MCF 10A (cell line): ENCODE data around the gene EXOSC10. TPM values are rescaled to one million over a fixed set of nuclear protein-coding genes. Genes with fewer than 3 reads are reported as not detected.

Experiments used
- BruUV-seq: library from RNA; stranded (reverse); fragments of 400-500 nt; replicated peaks from 2 replicates; lab custom pipeline; 2021; lab: Mats Ljungman, UMichigan
- CTCF ChIA-PET: fragments of 300-600 bp; sonication (Branson Sonifier 250); formaldehyde crosslinking; extraction: SDS; loops from one replicate; lab custom pipeline; 2021; ENCODE audit warnings: antibody characterized with exemption, inconsistent platforms; lab: Yijun Ruan, JAX
- POLR2A ChIA-PET: fragments of 300-600, 350-650 bp; sonication (Branson Sonifier 250); formaldehyde crosslinking; extraction: SDS; loops from one replicate; lab custom pipeline; 2020; ENCODE audit warnings: antibody characterized with exemption, inconsistent platforms; lab: Yijun Ruan, JAX
- DNase-seq: peaks from one replicate; pipeline ENCODE4 v3.0.0-alpha.2; 2018; ENCODE audit not compliant: unreplicated experiment
- H3K27ac Mint-ChIP-seq: one replicate; pipeline ENCODE4 v1.8.0; 2022; ENCODE audit warnings: mild to moderate bottlenecking, low read depth, mixed read lengths; ENCODE audit not compliant: unreplicated experiment
- H3K27me3 Mint-ChIP-seq: one replicate; pipeline ENCODE4 v1.8.0; 2022; ENCODE audit warnings: mixed read lengths; ENCODE audit not compliant: insufficient read depth, unreplicated experiment
- H3K36me3 Mint-ChIP-seq: one replicate; pipeline ENCODE4 v1.8.0; 2022; ENCODE audit warnings: mild to moderate bottlenecking, moderate library complexity, mixed read lengths; ENCODE audit not compliant: insufficient read depth, unreplicated experiment
- H3K4me1 Mint-ChIP-seq: one replicate; pipeline ENCODE4 v1.8.0; 2022; ENCODE audit warnings: mixed read lengths; ENCODE audit not compliant: insufficient read depth, unreplicated experiment
- H3K4me3 Mint-ChIP-seq: one replicate; pipeline ENCODE4 v1.8.0; 2022; ENCODE audit warnings: mild to moderate bottlenecking, moderate library complexity, mixed read lengths; ENCODE audit not compliant: unreplicated experiment
- H3K9me3 Mint-ChIP-seq: one replicate; pipeline ENCODE4 v1.8.0; 2022; ENCODE audit warnings: mixed read lengths; ENCODE audit not compliant: unreplicated experiment
- intact Hi-C: fragments of 100-400 bp; cut with micrococcal nuclease; formaldehyde crosslinking; loops from 2 replicates; pipeline ENCODE4 v1.14.1; 2022
- total RNA-seq: library from RNA; stranded (reverse); gene quantifications from 2 replicates; pipeline ENCODE4 v1.2.3, GENCODE V29; 2022
- TF ChIP-seq, protein P1 (sequence below): fragments of 200-600 bp; IDR thresholded peaks from one replicate; pipeline ENCODE4 v1.8.0; 2022; ENCODE audit warnings: antibody characterized with exemption, mild to moderate bottlenecking; ENCODE audit not compliant: unreplicated experiment

EXOSC10 gene
- total RNA-seq, 1 experiment from 2014 or later, result 65.1 TPM

DNA sequence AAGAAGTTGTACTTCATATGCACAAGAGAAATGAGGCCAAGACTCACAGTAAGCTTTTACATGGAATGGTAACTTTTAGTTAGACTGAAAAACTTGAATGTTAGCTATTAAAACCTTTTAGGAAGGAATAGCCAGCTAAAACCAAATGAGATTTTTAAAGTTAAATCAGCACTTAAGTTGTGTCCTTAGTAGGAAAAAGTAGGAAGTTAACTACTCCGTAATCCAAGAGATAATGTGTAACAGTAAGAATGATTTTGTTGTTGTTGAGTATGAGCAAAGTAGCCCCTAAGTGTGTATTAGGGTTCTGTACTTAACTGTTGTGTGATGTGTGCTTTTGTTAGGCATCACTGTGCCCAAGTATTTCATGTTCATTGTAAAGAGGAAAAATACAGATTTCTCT is 74.1 kb downstream of the EXOSC10 start:
- BruUV-seq, result no TSS peak
- H3K4me1 Mint-ChIP-seq, result peaks cover 19% of the 10 kb centered on the region
- no peak for DNase-seq
- CTCF ChIA-PET, result interaction anchor here (0.6 to 0.7 kb wide), 2 partner anchors 10 to 12 kb away, joined by 3 read pairs; no protein-coding TSS in a partner anchor
- POLR2A ChIA-PET, result interaction anchor here (2.7 kb wide), 1 partner anchor 13 kb away, joined by 13 read pairs; the partner anchor contains the start of gene TARDBP
- H3K27me3 Mint-ChIP-seq, result no peaks in the 10 kb centered on the region
- TF ChIP-seq, protein P1, sequence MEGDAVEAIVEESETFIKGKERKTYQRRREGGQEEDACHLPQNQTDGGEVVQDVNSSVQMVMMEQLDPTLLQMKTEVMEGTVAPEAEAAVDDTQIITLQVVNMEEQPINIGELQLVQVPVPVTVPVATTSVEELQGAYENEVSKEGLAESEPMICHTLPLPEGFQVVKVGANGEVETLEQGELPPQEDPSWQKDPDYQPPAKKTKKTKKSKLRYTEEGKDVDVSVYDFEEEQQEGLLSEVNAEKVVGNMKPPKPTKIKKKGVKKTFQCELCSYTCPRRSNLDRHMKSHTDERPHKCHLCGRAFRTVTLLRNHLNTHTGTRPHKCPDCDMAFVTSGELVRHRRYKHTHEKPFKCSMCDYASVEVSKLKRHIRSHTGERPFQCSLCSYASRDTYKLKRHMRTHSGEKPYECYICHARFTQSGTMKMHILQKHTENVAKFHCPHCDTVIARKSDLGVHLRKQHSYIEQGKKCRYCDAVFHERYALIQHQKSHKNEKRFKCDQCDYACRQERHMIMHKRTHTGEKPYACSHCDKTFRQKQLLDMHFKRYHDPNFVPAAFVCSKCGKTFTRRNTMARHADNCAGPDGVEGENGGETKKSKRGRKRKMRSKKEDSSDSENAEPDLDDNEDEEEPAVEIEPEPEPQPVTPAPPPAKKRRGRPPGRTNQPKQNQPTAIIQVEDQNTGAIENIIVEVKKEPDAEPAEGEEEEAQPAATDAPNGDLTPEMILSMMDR, result no peak
- H3K9me3 Mint-ChIP-seq, result no peaks in the 10 kb centered on the region
- peak overlapping the region; percentile 89 for H3K27ac Mint-ChIP-seq
- intact Hi-C loops, result no loop called here
- peaks cover 87% of the 10 kb centered on the region for H3K36me3 Mint-ChIP-seq
- no peak overlapping the region for H3K4me3 Mint-ChIP-seq

DNA sequence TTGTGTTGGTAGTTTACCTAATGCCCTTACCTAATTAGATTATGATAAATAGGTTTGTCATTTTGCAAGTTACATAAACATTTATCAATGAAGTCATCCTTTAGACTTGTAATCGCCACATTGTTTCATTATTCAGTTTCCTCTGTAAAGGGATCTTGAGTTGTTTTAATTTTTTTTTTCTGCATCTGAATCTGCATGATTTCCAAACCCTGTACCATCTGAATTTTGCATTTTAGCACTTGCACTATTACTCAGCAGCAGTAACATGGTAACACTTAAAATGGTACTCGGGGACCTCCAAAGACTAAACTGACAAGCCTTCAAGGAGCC is 74.8 kb downstream of the EXOSC10 start:
- POLR2A ChIA-PET, result interaction anchor here (0.8 to 2.7 kb wide), 2 partner anchors 12 to 180 kb away, joined by 3 to 13 read pairs; partner anchors contain the start of gene TARDBP

DNA sequence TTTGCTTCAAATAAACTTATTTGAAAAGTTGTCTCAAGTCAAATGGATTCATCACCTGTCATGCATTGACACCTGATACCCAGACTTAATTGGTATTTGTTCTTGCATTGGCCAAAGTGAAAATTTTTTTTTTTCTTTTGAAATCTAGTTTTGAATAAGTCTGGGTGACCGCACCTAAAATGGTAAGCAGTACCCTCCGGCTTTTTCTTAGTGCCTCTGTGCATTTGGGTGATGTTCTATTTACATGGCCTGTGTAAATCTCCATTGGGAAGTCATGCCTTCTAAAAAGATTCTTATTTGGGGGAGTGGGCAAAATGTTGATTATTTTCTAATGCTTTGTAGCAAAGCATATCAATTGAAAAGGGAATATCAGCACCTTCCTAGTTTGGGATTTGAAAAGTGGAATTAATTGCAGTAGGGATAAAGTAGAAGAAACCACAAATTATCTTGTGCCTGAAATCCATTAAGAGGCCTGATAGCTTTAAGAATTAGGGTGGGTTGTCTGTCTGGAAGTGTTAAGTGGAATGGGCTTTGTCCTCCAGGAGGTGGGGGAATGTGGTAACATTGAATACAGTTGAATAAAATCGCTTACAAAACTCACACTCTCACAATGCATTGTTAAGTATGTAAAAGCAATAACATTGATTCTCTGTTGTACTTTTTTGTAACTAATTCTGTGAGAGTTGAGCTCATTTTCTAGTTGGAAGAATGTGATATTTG is 75.4 kb downstream of the EXOSC10 start:
- no peak for DNase-seq
- Mint-ChIP-seq H3K4me3 (no peak overlapping the region), H3K27me3 (no peaks in the 10 kb centered on the region), H3K36me3 (peaks cover 92% of the 10 kb centered on the region), H3K27ac (no peak overlapping the region), H3K9me3 (no peaks in the 10 kb centered on the region), H3K4me1 (peaks cover 19% of the 10 kb centered on the region)
- ChIA-PET POLR2A (interaction anchor here (0.8 to 2.7 kb wide), 2 partner anchors 12 to 180 kb away, joined by 3 to 13 read pairs; partner anchors contain the start of gene TARDBP), CTCF (interaction anchor here (0.8 to 1.0 kb wide), 2 partner anchors 13 to 618 kb away, joined by 3 to 7 read pairs; no protein-coding TSS in a partner anchor)
- BruUV-seq, result no TSS peak
- intact Hi-C loops, result no loop called here
- TF ChIP-seq, protein P1, result no peak

More for the DNA sequence above, 74.8 kb downstream of the EXOSC10 start:
- TF ChIP-seq, protein P1, result no peak
- Mint-ChIP-seq H3K4me3 (no peak overlapping the region), H3K4me1 (peaks cover 19% of the 10 kb centered on the region), H3K27me3 (no peaks in the 10 kb centered on the region), H3K27ac (no peak overlapping the region), H3K9me3 (no peaks in the 10 kb centered on the region), H3K36me3 (peaks cover 92% of the 10 kb centered on the region)
- intact Hi-C loops, result no loop called here
- CTCF ChIA-PET, result interaction anchor here (0.8 to 1.0 kb wide), 2 partner anchors 13 to 617 kb away, joined by 3 to 7 read pairs; no protein-coding TSS in a partner anchor
- BruUV-seq, result no TSS peak
- no peak for DNase-seq

DNA sequence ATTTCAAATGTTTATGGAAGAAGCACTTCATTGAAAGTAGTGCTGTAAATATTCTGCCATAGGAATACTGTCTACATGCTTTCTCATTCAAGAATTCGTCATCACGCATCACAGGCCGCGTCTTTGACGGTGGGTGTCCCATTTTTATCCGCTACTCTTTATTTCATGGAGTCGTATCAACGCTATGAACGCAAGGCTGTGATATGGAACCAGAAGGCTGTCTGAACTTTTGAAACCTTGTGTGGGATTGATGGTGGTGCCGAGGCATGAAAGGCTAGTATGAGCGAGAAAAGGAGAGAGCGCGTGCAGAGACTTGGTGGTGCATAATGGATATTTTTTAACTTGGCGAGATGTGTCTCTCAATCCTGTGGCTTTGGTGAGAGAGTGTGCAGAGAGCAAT is 76.5 kb downstream of the EXOSC10 start:
- TF ChIP-seq, protein P1, result no peak
- POLR2A ChIA-PET, result interaction anchor here (2.2 to 2.7 kb wide), 2 partner anchors 10 kb away, joined by 12 to 13 read pairs; partner anchors contain the start of gene TARDBP
- intact Hi-C loops, result no loop called here
- Mint-ChIP-seq H3K4me1 (peaks cover 19% of the 10 kb centered on the region), H3K27me3 (no peaks in the 10 kb centered on the region), H3K9me3 (no peaks in the 10 kb centered on the region), H3K27ac (no peak overlapping the region), H3K36me3 (peaks cover 93% of the 10 kb centered on the region), H3K4me3 (no peak overlapping the region)
- CTCF ChIA-PET, result interaction anchor here (0.6 kb wide), 1 partner anchor 521 kb away, joined by 3 read pairs; no protein-coding TSS in a partner anchor
- no TSS peak for BruUV-seq
- no peak for DNase-seq
